ENCODE results near the gene HLA-B. TPM values are rescaled to one million over a fixed set of nuclear protein-coding genes. Genes with fewer than 3 reads are reported as not detected.
"Not testable (repeated sequence)": the region's sequence is repeated elsewhere in the genome, so short reads cannot be mapped to it uniquely, and the experiment has no call there.

HLA-B gene
- total RNA-seq, 1 experiment from 2014 or later, result not detected

DNA sequence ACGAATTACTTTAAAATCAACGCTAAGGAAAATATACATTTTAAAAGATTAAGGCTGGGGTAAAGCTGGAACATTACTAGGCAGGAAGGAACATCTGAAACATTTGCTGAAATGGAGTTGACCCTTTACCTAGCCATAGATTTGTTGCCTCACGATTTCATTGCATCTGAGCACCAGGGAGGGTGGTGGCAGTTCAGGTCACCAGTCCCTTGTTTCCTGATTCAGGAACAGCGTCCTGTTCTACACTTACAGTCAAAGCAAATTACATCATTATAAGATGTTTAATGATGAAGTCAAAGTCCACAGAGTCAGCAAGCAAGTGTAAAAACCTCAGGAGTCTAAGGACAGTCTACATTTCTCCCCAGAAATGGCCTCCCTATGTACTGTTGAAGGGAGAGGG is 37.4 kb upstream of the HLA-B start:
- H3K27ac ChIP-seq, result no peak overlapping the region
- no peaks in the 10 kb centered on the region for H3K9me3 ChIP-seq (replicated peaks)
- no peaks in the 10 kb centered on the region for H3K4me1 ChIP-seq
- no peaks in the 10 kb centered on the region for H3K36me3 ChIP-seq
- no peaks in the 10 kb centered on the region for H3K27me3 ChIP-seq
- DNase-seq, result no peak
- H3K4me3 ChIP-seq, result no peak overlapping the region

DNA sequence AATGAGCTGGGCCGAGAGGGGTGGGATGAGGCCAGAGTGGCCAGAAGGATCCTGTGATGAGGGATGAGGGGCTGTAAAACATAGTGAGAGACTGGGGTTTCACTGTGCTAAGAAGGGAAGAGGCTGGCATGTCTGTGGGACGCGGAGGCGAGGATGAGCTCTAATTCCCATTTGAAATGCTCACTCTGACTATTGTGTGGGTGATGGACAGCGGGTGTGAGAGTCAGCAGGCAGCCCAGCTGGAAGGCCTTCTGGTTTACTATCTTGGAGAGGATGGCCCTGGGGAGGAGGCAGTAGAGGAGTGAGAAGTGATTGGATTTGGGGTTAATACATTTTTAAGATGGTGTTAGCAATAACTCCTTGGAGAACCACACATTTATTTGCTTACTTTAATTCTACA is 37.0 kb upstream of the HLA-B start:
- no peak for DNase-seq
- Histone ChIP-seq H3K27me3 (no peaks in the 10 kb centered on the region), H3K27ac (no peak overlapping the region), H3K36me3 (no peaks in the 10 kb centered on the region), H3K4me3 (no peak overlapping the region), H3K4me1 (no peaks in the 10 kb centered on the region), H3K9me3 (replicated peaks) (no peaks in the 10 kb centered on the region)

DNA sequence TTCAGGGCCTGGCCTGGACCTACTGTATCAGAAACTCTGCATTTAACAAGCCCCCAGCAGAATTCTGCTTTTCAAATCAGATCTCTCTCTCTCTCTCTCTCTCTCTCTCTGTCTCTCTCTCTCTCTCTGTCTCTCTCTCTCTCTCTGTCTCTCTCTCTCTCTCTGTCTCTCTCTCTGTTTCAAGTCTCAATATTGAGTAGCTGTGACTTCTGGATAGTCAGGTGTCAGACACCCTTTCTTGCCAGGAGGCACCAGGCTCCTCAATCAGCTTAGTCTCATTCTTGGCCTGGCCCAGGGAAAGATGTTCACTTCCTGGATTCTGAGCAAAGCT is 32.8 kb upstream of the HLA-B start:
- H3K27me3 ChIP-seq; H3K9me3 ChIP-seq (replicated peaks); DNase-seq; H3K4me3 ChIP-seq; H3K4me1 ChIP-seq; H3K27ac ChIP-seq; H3K36me3 ChIP-seq: not testable (repeated sequence)

DNA sequence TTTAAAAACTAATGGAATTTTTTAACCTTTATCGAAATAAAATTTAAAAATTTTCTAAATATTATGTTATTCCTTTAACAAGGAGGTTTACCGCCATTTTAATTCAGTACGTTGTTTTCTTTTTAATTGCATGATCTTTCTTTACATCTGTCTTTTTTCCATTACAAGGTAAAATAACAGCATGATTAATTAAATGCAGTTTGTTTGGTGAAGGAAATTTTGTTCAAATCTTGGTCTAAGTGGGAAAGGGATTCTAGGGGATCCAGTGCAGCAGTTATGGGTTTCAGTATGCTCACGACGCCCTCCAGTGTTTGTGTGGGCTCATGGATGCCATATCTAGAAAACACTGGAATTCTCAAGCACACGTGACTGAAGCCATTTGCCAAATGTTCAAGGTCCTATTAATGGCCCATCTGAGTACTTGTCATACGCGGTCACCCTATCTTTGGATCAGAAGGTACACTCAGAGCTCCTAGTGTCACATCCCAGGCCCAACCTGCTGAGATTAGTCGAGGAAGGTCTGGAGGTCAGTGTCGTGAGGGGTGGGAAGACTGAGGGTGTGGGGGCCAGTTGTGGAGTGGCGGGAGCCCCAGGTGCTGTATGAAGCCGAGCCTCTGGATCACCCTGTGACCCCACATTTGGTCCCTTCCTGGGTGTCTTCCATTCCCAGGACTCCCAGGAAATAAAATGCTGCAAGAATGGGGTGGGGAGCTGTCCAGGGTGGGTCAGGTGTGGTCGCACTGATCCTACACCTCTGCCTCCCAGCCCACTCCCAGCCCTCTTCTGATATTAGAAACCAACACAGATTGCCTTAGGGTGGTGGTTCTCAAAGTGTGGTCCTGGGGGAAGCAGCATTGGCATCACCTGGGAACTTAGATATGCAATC is 32.2 kb upstream of the HLA-B start:
- H3K9me3 ChIP-seq (replicated peaks); H3K4me1 ChIP-seq; H3K27me3 ChIP-seq; DNase-seq; H3K36me3 ChIP-seq; H3K27ac ChIP-seq; H3K4me3 ChIP-seq: not testable (repeated sequence)

DNA sequence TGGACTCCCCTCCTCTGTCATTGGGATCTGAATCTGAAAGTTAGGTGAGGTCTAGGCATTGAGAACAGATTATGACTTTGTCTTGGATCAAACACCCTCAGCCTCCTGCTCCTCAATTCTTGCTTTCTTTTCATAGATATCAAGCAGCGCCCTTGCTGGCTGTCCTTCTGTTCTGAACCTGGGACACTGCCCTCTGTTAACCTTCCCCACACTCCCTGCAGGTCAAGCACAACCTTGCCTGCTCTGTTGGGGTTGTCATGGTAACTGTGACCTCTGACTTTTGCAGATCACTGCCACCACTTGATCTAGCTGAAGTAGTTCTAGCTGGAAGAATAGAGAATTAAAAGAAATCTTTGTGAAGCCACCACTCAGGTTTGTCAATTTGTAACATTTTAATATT is 30.0 kb upstream of the HLA-B start:
- H3K9me3 ChIP-seq (replicated peaks), result no peaks in the 10 kb centered on the region
- H3K27ac ChIP-seq, result no peak overlapping the region
- no peak for DNase-seq
- H3K4me3 ChIP-seq, result no peak overlapping the region
- H3K4me1 ChIP-seq, result no peaks in the 10 kb centered on the region
- no peaks in the 10 kb centered on the region; the same call in 1 of the 2 replicates for H3K27me3 ChIP-seq
- no peaks in the 10 kb centered on the region for H3K36me3 ChIP-seq

DNA sequence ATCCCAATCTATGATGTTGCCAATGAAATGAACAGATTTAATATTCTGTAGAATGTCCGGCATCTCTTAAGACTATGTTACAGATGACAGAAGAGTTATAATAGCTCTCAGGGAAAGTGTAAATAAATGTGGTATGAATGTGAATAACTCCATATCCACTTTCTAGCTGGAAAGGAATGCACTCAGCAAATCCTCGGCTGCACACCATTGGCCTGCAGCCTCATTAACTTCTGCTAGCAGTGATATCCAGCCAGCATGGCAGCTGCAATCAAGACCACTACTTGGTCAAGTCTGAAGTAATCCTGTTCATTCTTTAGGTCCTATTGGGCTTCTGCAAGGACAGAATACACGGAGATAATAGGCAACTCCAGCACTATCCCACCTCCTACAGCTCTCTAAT is 29.1 kb upstream of the HLA-B start:
- no peak overlapping the region for H3K4me3 ChIP-seq
- H3K27ac ChIP-seq, result no peak overlapping the region
- no peaks in the 10 kb centered on the region for H3K4me1 ChIP-seq
- no peaks in the 10 kb centered on the region for H3K9me3 ChIP-seq (replicated peaks)
- no peaks in the 10 kb centered on the region for H3K36me3 ChIP-seq
- no peaks in the 10 kb centered on the region; the same call in 1 of the 2 replicates for H3K27me3 ChIP-seq
- no peak for DNase-seq

DNA sequence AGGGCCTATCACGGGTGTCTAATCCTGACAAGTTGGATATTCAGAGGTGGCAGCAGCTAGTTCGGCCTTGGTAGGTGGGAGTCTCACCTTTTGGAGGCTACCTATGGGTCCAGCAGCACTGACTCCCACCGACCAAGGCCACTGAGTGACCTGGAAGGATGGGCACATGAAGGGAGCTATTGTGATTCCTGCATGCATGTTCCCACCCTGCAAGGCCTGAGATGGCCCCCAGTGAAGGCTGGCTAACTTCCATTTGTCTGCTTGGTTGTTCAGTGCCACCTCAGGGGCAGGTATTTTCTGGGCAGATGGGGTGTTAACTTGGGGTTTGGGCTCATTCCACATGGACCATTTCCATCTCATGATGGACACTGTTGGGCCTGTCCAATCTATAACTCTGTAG is 28.1 kb upstream of the HLA-B start:
- Histone ChIP-seq H3K27ac (no peak overlapping the region), H3K4me3 (no peak overlapping the region), H3K4me1 (no peaks in the 10 kb centered on the region), H3K9me3 (replicated peaks) (no peaks in the 10 kb centered on the region), H3K27me3 (no peaks in the 10 kb centered on the region; the same call in 1 of the 2 replicates), H3K36me3 (no peaks in the 10 kb centered on the region)
- DNase-seq, result no peak

DNA sequence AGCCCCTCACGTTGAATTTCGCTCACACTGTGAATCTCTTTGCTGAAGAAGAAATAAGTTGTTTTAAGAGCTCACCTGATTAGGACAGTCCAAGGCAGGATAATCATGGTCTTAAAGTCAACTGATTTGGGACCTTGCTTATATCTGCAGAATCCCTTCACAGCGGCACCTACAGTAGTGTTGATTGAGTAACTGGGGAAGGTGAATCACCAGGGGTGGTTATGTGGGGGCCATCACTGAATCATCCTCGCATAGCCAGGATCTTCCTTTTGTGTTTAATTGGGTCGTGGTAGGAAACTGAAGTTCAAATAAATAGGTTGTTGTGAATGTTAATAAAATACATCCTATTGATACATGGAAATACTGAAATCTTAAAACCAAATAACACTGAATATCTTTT is 26.2 kb upstream of the HLA-B start:
- H3K9me3 ChIP-seq (replicated peaks), result no peaks in the 10 kb centered on the region
- H3K27ac ChIP-seq, result no peak overlapping the region
- H3K4me3 ChIP-seq, result no peak overlapping the region
- H3K4me1 ChIP-seq, result peaks cover 4% of the 10 kb centered on the region; the same call in 1 of the 2 replicates
- H3K36me3 ChIP-seq, result no peaks in the 10 kb centered on the region
- H3K27me3 ChIP-seq, result no peaks in the 10 kb centered on the region; the same call in 1 of the 2 replicates
- DNase-seq, result no peak

DNA sequence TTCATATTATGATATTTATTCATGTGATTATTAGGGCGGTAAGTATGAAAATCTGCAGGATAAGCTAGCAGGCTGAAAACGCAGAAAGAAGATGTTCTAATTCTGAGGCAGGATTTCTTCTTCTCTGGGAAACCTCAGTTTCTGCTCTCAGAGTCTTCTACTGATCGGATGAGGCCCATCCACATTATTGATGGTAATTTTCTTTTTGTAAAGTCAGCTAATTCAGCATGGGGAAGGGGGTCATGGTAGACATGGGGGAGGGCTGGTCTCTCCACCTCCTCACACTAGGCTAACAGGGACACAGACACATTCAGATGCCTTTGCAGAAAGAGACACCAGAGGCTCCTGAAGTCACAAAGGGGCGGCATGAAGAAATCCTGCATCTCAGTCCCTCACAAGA is 24.7 kb upstream of the HLA-B start:
- H3K9me3 ChIP-seq (replicated peaks), result no peaks in the 10 kb centered on the region
- peaks cover 3% of the 10 kb centered on the region; the same call in 1 of the 2 replicates for H3K27me3 ChIP-seq
- peaks cover 4% of the 10 kb centered on the region; the same call in 1 of the 2 replicates for H3K4me1 ChIP-seq
- DNase-seq, result no peak
- no peak overlapping the region for H3K27ac ChIP-seq
- H3K4me3 ChIP-seq, result no peak overlapping the region
- no peaks in the 10 kb centered on the region for H3K36me3 ChIP-seq

DNA sequence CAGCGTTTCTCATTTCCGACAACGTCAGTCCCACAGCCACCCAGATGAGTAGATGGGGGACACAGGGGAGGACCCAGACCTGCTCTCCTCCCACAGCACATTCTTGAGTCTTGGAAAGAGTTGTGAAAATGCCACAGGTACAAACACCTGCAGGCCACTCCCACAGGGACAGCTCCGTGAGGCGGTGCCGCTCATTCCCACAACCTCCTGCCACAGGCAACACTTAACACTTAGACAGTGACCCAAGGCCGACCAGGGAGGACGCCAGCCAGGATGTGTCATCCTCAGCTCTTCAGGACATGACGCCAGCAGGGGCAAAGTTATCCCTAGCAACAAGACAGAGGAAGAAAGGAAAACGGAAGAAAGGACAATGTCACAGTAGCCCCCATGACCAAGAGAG is 22.9 kb upstream of the HLA-B start:
- peaks cover 4% of the 10 kb centered on the region; the same call in 1 of the 2 replicates for H3K4me1 ChIP-seq
- no peak for DNase-seq
- H3K9me3 ChIP-seq (replicated peaks), result no peaks in the 10 kb centered on the region
- H3K36me3 ChIP-seq, result no peaks in the 10 kb centered on the region
- no peak overlapping the region for H3K27ac ChIP-seq
- no peak overlapping the region for H3K4me3 ChIP-seq
- peaks cover 3% of the 10 kb centered on the region; the same call in 1 of the 2 replicates for H3K27me3 ChIP-seq

DNA sequence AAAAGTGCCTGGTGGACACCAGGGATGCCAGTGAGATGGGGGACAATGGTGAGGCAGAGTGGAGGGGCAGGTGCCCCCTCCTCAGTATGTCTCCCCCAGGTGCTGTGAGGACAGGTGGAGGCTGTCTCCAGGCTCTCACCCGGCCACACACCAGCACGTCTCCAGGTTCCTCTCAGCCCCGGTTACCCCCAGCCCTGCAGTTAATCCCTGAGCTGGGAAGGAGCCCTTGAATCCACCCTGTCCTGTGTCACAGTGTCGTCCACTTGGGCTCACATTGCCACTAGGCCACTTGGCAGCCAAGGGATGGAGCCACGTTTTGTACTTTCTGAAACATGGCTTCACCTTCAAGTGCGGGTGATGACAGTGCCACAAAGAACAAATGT is 21.7 kb upstream of the HLA-B start:
- no peak overlapping the region for H3K4me3 ChIP-seq

DNA sequence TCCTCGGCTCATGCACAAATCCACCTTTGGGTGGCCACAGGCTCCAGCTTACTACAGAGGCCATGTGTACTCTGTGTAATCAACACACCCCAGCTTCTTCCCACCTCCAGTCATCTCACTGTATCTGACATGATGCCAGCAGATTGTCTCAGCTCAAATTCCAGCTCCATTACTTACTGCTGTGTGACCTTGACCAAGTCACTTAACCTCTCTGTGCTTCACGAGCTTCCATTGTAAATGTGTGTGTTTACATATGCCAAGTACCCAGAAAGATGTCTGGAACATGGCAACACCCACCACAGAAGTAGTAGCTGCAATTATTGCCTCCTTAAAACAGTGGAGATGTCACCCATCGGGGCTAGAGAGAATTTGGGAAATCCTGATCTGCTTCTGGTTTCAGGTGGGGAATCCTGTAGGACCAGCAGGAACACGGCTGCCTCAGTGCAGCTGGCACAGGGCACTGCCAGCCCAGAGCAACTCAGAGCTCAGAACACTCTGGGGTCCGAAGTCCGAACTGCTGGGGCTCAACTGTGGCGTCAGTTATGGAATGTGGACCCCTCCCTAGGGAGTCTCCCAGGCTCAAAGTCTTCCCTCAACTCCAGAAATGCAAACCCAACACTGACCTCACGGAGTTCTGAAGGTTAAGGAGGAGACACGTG is 21.2 kb upstream of the HLA-B start:
- Histone ChIP-seq H3K27me3 (peaks cover 3% of the 10 kb centered on the region; the same call in 1 of the 2 replicates), H3K27ac (no peak overlapping the region), H3K9me3 (replicated peaks) (no peaks in the 10 kb centered on the region)

More for the DNA sequence above, 21.7 kb upstream of the HLA-B start:
- Histone ChIP-seq H3K36me3 (no peaks in the 10 kb centered on the region), H3K27ac (no peak overlapping the region), H3K27me3 (peaks cover 3% of the 10 kb centered on the region; the same call in 1 of the 2 replicates), H3K4me1 (peaks cover 4% of the 10 kb centered on the region; the same call in 1 of the 2 replicates), H3K9me3 (replicated peaks) (no peaks in the 10 kb centered on the region)
- no peak for DNase-seq

DNA sequence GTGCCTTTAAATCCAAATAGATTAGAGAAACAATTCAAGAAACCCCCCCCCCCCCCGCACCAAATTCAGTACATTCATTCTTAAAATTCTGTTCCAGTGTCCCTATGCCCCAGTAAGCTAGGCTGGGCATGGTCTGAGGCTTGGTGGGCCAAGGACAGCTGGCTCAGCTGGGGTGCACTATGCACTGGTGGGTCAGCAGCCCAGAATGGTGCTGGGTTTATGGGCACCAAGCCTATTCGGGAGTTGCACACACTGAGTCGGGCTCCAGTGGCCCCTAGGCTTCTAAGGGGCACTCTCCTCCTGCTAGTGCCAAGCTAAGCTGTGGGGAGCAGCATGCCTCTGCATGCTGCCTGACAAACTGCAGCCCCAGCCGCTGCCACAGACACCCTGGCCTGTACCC is 20.1 kb upstream of the HLA-B start:
- Histone ChIP-seq H3K36me3 (no peaks in the 10 kb centered on the region), H3K4me3 (no peak overlapping the region), H3K27ac (no peak overlapping the region), H3K27me3 (peaks cover 3% of the 10 kb centered on the region; the same call in 1 of the 2 replicates), H3K9me3 (replicated peaks) (no peaks in the 10 kb centered on the region), H3K4me1 (peaks cover 4% of the 10 kb centered on the region; the same call in 1 of the 2 replicates)
- DNase-seq, result no peak

More for the DNA sequence above, 21.2 kb upstream of the HLA-B start:
- no peak overlapping the region for H3K4me3 ChIP-seq
- H3K4me1 ChIP-seq, result peaks cover 4% of the 10 kb centered on the region; the same call in 1 of the 2 replicates
- DNase-seq, result no peak
- no peaks in the 10 kb centered on the region for H3K36me3 ChIP-seq

DNA sequence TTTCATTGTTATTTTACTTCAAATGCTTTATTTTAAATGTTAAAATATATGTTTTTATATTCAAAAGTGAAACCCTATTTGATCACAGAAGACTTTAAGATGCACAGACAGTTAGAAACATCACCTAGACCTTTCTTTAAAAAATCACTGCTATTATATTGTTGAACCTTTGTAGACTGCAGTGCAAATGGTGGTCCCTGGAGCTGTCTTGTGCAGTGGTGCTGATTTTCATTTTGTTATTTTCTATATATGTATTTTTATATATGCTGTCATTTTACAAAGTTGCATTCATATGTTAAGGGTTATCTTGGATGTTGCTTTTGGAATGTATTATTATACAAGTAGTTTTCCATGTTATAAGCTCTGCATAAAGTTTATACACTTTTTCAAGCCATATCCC is 18.7 kb upstream of the HLA-B start:
- H3K4me3 ChIP-seq, result no peak overlapping the region
- 0 out of 2 replicates have a peak, but pooled peaks cover 3% of the 10 kb centered on the region for H3K27me3 ChIP-seq
- H3K9me3 ChIP-seq (replicated peaks), result no peaks in the 10 kb centered on the region
- no peaks in the 10 kb centered on the region for H3K36me3 ChIP-seq
- no peak overlapping the region for H3K27ac ChIP-seq
- DNase-seq, result no peak
- peaks cover 4% of the 10 kb centered on the region; the same call in 1 of the 2 replicates for H3K4me1 ChIP-seq

DNA sequence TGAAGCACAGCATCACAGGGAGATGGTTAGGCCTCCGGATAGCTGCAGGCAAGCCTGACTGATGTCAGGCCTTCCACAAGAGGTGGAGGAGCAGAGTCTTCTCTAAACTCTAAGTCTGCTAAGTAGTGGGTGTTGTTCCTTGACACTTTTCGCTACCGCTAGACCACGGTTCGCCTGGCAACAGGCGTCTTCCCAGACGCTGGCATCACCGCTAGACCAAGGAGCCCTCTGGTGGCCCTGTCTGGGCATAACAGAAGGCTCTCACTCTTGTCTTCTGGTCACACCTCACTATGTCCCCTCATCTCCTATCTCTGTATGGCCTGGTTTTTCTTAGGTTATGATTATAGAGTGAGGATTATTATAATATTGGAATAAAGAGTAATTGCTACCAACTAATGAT is 17.1 kb upstream of the HLA-B start:
- not testable (repeated sequence) for H3K36me3 ChIP-seq; H3K9me3 ChIP-seq (replicated peaks); H3K27ac ChIP-seq; H3K4me3 ChIP-seq; H3K4me1 ChIP-seq; DNase-seq
- peaks cover 10% of the 10 kb centered on the region; the same call in 1 of the 2 replicates for H3K27me3 ChIP-seq
